Measurements from ENCODE around the gene ELMO3.

The ELMO3 gene

GRCh38 chr16:67183284-67183626, 15.7 kb upstream of the ELMO3 start:
- Histone ChIP-seq H3K4me1 (ENCODE audit: control insufficient read depth, insufficient read depth, low read length) (peaks cover 9% of the 10 kb centered on the region), H3K9me3 (ENCODE audit: control insufficient read depth, insufficient read depth, low read depth, low read length) (no peaks in the 10 kb centered on the region), H3K36me3 (ENCODE audit: control insufficient read depth in 2 of 2, insufficient read depth in 1 of 2, low read length in 2 of 2) (peaks cover 0 to 22% of the 10 kb centered on the region in 2 experiments; a peak in 1 of 3 replicates), H3K4me3 (ENCODE audit: low read depth, low read length) (peak overlapping the region; percentile 84), H3K27ac (ENCODE audit: extremely low read depth, low read depth, low read length) (peak overlapping the region; percentile 88; the same call in 1 of the 2 replicates)
- TF ChIP-seq ZNF221 (tag by site-specific recombination; IDR thresholded peaks at IDR 0.05; ENCODE audit: borderline replicate concordance), result no peak
- TF ChIP-seq GLIS1 (tag by site-specific recombination; IDR thresholded peaks at IDR 0.05), result no peak
- TF ChIP-seq ZBTB7A (tag by site-specific recombination; IDR thresholded peaks at IDR 0.05; ENCODE audit: low read depth), result no peak
- no peak for TF ChIP-seq ZNF518A (tag by site-specific recombination; conservative IDR thresholded peaks at IDR 0.05; ENCODE audit: low read depth)
- TF ChIP-seq ZNF501 (tag by site-specific recombination; IDR thresholded peaks at IDR 0.05), result no peak
- no peak for TF ChIP-seq OVOL3 (tag by site-specific recombination; IDR thresholded peaks at IDR 0.05)
- TF ChIP-seq ZNF558 (tag by site-specific recombination; IDR thresholded peaks at IDR 0.05), result no peak
- peak; percentile 64; the same call in 1 of the 2 replicates for TF ChIP-seq ZNF24 (tag by site-specific recombination; IDR thresholded peaks at IDR 0.05)
- TF ChIP-seq ZNF23 (tag by site-specific recombination; IDR thresholded peaks at IDR 0.05; ENCODE audit: borderline replicate concordance), result no peak
- TF ChIP-seq ZFP3 (tag by site-specific recombination; IDR thresholded peaks at IDR 0.05; ENCODE audit: low read depth), result peak; percentile 69
- no peak for TF ChIP-seq SP3 (tag by site-specific recombination; IDR thresholded peaks at IDR 0.05)
- no peak for TF ChIP-seq YY2 (tag by site-specific recombination; IDR thresholded peaks at IDR 0.05)
- no peak for TF ChIP-seq ZNF596 (tag by site-specific recombination; IDR thresholded peaks at IDR 0.05)
- TF ChIP-seq KLF1 (tag by site-specific recombination; IDR thresholded peaks at IDR 0.05), result no peak
- no peak for TF ChIP-seq ZNF830 (tag by site-specific recombination; IDR thresholded peaks at IDR 0.05; ENCODE audit: low read depth)
- no peak for TF ChIP-seq PRDM1 (tag by site-specific recombination; IDR thresholded peaks at IDR 0.05)
- TF ChIP-seq ZNF521 (tag by site-specific recombination; IDR thresholded peaks at IDR 0.05), result no peak
- 0 out of 2 replicates have a peak, but pooled peaks have one; percentile 16 for TF ChIP-seq GLI4 (tag by site-specific recombination; IDR thresholded peaks at IDR 0.05)
- no peak for TF ChIP-seq ZNF654 (tag by site-specific recombination; IDR thresholded peaks at IDR 0.05; ENCODE audit: low read depth)
- TF ChIP-seq ZNF366 (tag by site-specific recombination; conservative IDR thresholded peaks at IDR 0.05), result peak; percentile 65; the same call in 1 of the 2 replicates
- TF ChIP-seq ZNF292 (tag by site-specific recombination; IDR thresholded peaks at IDR 0.05; ENCODE audit: borderline replicate concordance, low read depth), result no peak
- no peak for TF ChIP-seq ZNF704 (tag by site-specific recombination; IDR thresholded peaks at IDR 0.05)
- TF ChIP-seq ZNF148 (tag by site-specific recombination; IDR thresholded peaks at IDR 0.05; ENCODE audit: borderline replicate concordance), result no peak
- CTCF ChIA-PET, result interaction anchor here (0.5 to 1.5 kb wide), 7 partner anchors 9 to 231 kb away, joined by 3 to 6 read pairs (median 3); no protein-coding TSS in a partner anchor
- POLR2A ChIA-PET, result interaction anchor here (1.1 kb wide), 2 partner anchors 9 to 23 kb away, joined by 3 read pairs; no protein-coding TSS in a partner anchor
